AG09309 (cell line): ENCODE data around the gene WRNIP1.
A peak's percentile ranks its signal among the peaks of the same experiment; 100 is the strongest.

ENCODE experiments used
- DNase-seq: peaks from one replicate; pipeline ENCODE4 v3.0.0-alpha.2; 2010; ENCODE audit warnings: low read depth
- H3K4me3 ChIP-seq: 2 replicates; pipeline ENCODE4 v1.5.1; 2011; ENCODE audit warnings: mild to moderate bottlenecking, low read depth, low read length, moderate library complexity; ENCODE audit not compliant: control insufficient read depth
- CTCF ChIP-seq: IDR thresholded peaks from 2 replicates; pipeline ENCODE4 v1.5.1; 2011; ENCODE audit warnings: mild to moderate bottlenecking, low read depth, low read length, inconsistent platforms; ENCODE audit not compliant: insufficient read depth, control insufficient read depth; ENCODE audit errors: missing control alignments

The WRNIP1 gene

GRCh38 chr6:2740581-2740980 is 24.6 kb upstream of the WRNIP1 start:
- DNase-seq, result no peak
- TF ChIP-seq CTCF, result no peak
- no peak overlapping the region for H3K4me3 ChIP-seq

- H3K4me3 ChIP-seq, result no peak overlapping the region
- TF ChIP-seq CTCF, result no peak
- no peak for DNase-seq
Observed at GRCh38 chr6:2741756-2742155, 23.4 kb upstream of the WRNIP1 start.

- no peak for TF ChIP-seq CTCF
- H3K4me3 ChIP-seq, result no peak overlapping the region
- DNase-seq, result no peak
Observed at GRCh38 chr6:2743280-2744208, 21.6 kb upstream of the WRNIP1 start.

- no peak overlapping the region for H3K4me3 ChIP-seq
- peak; percentile 34 for TF ChIP-seq CTCF
- no peak for DNase-seq
Observed at GRCh38 chr6:2744209-2744771, 20.9 kb upstream of the WRNIP1 start.

GRCh38 chr6:2744778-2745177 is 20.4 kb upstream of the WRNIP1 start:
- TF ChIP-seq CTCF, result no peak
- H3K4me3 ChIP-seq, result no peak overlapping the region
- DNase-seq, result no peak

- TF ChIP-seq CTCF, result no peak
- H3K4me3 ChIP-seq, result no peak overlapping the region
- DNase-seq, result no peak
Observed at GRCh38 chr6:2745246-2745645, 19.9 kb upstream of the WRNIP1 start.
